Mononuclear cell (primary cell): ENCODE measurements around the gene SMIM44. TPM values are rescaled to one million over a fixed set of nuclear protein-coding genes. Genes with fewer than 3 reads are reported as not detected.

Experiments
- H3K27me3 ChIP-seq: 2 replicates; pipeline ENCODE4 v1.6.0; 2011; ENCODE audit warnings: low read length, control low read depth; ENCODE audit not compliant: insufficient read depth
- H3K4me1 ChIP-seq: 2 replicates; pipeline ENCODE4 v1.5.1; 2011; ENCODE audit warnings: mild to moderate bottlenecking, low read length, control low read depth; ENCODE audit not compliant: insufficient read depth
- H3K4me3 ChIP-seq: 2 replicates; pipeline ENCODE4 v1.5.1; 2011; ENCODE audit warnings: mild to moderate bottlenecking, low read length, moderate library complexity
- H3K9me3 ChIP-seq: 2 replicates; pipeline ENCODE4 v1.5.1; 2011; ENCODE audit warnings: low read depth, mild to moderate bottlenecking, control low read depth, low read length
- total RNA-seq: library from RNA; depleted of rRNA; stranded (reverse); fragments of >200 nt; gene quantifications from one replicate; pipeline ENCODE4 v1.2.3, GENCODE V29; 2012

SMIM44 gene
- total RNA-seq, 1 donor, result not detected

DNA sequence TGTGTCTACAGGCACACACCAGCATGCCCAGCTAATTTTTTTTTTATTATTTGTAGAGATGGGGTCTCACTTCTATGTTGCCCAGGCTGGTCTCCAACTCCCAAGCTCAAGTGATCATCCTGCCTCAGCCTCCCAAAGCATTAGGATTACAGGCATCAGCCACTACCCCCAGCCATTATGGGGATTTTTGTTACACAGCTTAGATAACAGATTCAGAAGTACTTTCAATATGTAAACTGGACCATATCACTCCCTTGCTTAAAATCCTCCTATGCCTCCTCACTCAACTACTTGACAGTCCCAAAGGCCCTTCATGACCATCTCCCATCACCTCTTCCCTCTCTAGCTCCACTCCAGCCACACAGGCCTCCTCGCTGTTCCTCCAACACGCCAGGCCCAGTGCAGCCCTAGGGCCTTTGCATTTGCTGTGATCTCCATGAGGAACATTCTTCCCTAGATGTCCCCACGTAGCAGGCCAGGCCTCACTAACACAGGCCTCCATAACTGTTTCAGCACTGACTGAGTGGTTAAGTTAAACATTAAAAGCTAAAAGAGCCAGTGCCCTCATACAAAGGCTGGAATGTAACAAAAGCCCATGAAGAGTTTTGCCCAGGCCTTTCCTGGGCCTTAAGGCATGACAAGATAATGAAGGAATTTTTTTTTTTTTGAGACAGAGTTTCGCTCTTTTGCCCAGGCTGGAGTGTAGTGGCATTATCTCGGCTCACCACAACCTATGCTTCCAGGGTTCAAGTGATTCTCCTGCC lies 14.7 kb upstream of the SMIM44 start:
- Histone ChIP-seq H3K4me1 (peaks cover 18% of the 10 kb centered on the region), H3K9me3 (no peaks in the 10 kb centered on the region), H3K4me3 (no peak overlapping the region), H3K27me3 (no peaks in the 10 kb centered on the region)

DNA sequence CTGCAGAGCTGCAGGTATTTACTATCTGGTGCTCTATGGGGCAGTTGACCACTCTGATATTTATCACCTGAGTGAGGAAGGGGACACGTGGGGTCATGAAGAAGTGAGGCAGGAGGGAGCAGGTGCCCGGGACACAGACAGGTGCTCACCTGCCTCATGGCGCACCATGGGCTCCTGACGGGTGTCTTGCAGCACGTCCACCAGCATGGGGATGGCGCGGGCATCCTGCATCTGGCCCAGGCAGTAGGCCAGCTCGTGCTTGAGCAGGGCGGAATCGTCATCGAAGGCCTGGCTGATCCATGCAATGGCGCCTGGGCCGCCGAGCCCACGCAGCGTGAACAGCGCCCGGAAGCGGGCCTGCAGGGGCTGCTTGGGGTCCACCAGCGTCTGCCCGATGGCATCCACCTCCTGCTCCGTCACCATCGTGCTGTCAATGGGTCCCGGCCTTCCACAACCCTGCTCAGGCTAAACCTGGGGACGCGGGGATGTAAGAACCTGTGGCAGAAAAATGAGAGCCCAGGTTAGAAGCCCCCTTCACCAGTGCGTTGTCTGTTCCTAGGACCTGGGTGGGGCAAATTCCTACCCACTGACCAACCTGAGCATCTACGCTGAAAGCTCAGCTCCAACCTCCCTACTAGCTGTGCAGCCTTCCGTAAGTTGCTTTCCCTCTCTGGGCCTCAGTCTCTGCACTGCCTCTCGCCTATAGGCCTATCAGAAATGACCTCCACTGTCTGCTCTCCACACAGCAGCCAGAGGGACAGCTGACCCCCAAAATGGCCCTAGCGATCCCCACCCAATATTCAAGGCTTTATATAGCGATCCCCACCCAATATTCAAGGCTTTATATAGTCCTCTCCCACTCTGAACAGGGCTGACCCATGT lies 13.4 kb upstream of the SMIM44 start:
- H3K27me3 ChIP-seq, result no peaks in the 10 kb centered on the region
- H3K9me3 ChIP-seq, result no peaks in the 10 kb centered on the region
- H3K4me1 ChIP-seq, result peaks cover 18% of the 10 kb centered on the region
- H3K4me3 ChIP-seq, result no peak overlapping the region

- Histone ChIP-seq H3K9me3 (no peaks in the 10 kb centered on the region), H3K4me1 (peaks cover 7% of the 10 kb centered on the region), H3K4me3 (no peak overlapping the region), H3K27me3 (no peaks in the 10 kb centered on the region)
These were observed 11.3 kb upstream of the SMIM44 start for GRCh38 chr19:3494559-3494958.

- no peak overlapping the region for H3K4me3 ChIP-seq
- H3K27me3 ChIP-seq, result no peaks in the 10 kb centered on the region
These were observed 10.8 kb upstream of the SMIM44 start for GRCh38 chr19:3494051-3494450.

DNA sequence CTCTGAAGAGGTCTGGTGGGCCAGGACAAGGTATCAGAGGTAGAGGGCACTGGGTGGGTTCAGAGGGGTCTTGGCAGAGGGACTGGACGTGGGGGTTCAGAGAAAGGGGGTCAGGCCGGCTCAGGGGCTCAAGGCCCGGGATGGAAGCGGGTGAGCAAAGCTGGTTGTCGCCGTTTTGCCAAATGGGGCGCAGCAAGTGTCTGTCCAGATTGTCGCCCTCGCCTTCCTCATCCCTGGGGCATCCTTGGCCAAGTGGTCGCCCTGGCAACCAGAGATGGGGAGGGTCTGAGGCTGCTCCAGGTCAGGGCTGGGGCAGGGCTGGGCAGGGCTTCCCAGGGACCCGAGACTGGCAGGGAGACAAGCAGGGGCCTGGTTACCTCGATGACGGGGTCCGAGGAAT lies 10.4 kb upstream of the SMIM44 start:
- Histone ChIP-seq H3K9me3 (no peaks in the 10 kb centered on the region), H3K4me1 (no peaks in the 10 kb centered on the region), H3K4me3 (no peak overlapping the region), H3K27me3 (no peaks in the 10 kb centered on the region)

More at GRCh38 chr19:3494051-3494450, 10.8 kb upstream of the SMIM44 start:
- Histone ChIP-seq H3K9me3 (no peaks in the 10 kb centered on the region), H3K4me1 (peaks cover 1% of the 10 kb centered on the region)

- H3K9me3 ChIP-seq, result no peaks in the 10 kb centered on the region
- no peak overlapping the region for H3K4me3 ChIP-seq
- no peaks in the 10 kb centered on the region for H3K27me3 ChIP-seq
- no peaks in the 10 kb centered on the region for H3K4me1 ChIP-seq
These were observed 9.7 kb upstream of the SMIM44 start for GRCh38 chr19:3492919-3493318.

DNA sequence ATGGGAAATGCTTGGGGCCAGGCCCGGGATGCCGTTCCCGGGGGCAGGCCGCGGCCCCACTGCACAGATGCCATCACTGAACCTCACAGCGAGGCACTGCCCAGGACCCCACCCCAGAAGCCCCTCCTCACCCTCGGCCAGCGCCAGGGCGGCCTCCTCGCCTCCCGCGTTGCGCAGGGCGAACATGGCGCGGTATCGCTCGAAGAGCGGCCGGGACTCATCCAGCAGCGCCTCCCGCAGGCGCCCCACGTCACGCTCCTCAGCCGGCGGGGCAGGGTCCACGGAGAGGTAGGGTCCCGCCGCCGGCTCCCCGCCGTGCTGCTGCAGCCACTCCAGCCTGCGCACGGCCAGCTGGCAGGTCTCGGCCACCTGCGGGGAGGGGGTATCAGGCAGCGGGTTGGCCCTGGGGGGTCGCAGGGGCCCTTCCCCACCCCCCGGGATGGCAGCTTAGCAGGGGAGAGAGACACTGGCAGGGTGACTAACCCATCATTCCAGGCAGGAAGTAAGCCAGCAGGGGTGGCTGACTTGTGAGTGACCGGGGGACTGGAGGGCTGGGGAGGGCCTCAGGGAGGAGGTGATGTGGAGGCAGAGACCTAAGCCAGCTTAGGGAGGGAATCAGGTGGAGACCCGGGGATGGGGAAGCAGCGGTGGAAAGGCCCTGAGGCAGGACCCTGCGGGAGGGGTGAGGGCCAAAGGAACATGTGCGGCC lies 9.0 kb upstream of the SMIM44 start:
- H3K27me3 ChIP-seq, result no peaks in the 10 kb centered on the region
- H3K9me3 ChIP-seq, result no peaks in the 10 kb centered on the region
- no peak overlapping the region for H3K4me3 ChIP-seq
- H3K4me1 ChIP-seq, result no peaks in the 10 kb centered on the region

DNA sequence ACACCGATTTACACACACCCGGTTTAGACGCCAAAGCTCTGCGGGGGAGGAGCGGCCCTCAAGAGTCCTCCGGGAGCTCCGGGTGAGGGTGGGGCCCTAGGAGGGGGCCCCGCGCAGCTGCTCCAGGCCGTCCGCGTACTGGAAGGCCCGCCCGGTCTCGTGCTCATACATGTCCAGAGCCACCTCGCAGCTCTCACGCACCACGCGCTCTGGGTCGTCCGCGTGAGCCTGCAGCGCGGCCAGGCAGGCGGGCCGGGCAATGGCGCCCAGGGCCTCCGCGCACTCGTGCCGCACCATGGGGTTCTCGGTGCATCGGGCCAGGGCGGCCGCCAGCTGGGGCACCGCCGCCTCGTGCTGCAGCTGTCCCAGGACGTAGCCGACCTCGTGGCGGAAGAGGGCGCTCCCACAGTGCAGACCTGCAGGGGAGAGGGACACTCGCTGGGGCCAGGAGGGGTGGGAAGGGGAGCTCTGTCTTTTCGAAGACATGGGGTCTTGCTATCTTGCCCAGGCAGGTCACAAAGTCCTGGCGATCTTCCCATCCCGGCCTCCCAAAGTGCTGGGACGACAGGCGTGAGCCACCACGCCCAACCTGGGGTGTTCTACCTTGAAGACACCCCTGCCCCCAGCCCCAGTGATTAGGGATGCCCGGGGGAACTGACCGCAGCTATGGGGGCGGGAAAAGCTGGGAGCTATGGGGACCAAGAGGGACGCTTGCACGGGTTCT lies 8.3 kb upstream of the SMIM44 start:
- H3K27me3 ChIP-seq, result no peaks in the 10 kb centered on the region
- H3K4me3 ChIP-seq, result no peak overlapping the region
- no peaks in the 10 kb centered on the region for H3K9me3 ChIP-seq
- H3K4me1 ChIP-seq, result no peaks in the 10 kb centered on the region

GRCh38 chr19:3482507-3483225 lies 575 bp downstream of the SMIM44 start:
- H3K4me1 ChIP-seq, result no peaks in the 10 kb centered on the region
- no peaks in the 10 kb centered on the region for H3K9me3 ChIP-seq
- no peak overlapping the region for H3K4me3 ChIP-seq
- H3K27me3 ChIP-seq, result no peaks in the 10 kb centered on the region

DNA sequence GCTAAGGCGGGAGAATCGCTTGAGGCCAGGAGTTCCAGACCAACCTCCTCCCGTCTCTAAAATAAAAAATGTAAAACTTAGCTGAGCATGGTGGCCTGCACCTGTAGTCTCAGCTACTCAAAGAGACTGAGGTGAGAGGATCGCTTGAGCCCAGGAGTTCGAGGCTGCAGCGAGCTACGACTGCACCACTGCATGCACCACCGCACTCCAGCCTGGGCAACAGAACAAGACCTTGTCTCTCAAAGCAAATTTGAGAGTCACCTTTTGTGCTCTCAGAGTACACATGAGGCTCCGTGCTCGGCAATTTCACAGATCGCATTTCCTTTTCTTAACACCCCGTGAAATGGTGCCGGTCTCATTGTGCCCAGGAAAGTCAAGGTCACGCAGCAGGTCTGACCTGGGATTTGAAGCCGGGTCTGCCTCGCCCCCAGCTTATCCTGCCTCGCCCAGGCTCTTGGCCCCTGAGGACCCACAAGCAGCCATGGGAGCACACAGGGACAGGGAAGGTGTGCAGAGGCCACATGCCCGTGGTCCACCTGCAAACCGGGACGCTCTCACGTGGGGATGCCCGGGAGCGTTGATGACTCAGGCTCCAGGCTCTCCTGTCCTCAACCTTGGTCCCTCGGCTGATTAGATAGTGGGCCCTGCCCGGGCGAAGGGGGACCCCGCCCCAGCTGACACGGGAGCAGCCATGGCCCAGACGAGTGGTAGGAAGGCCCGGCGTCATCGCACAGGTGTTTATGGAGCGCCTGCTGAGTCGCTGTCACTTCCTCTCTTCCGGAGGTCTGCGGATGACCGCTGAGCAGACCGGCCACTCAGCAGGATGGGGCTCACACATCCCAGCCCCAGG lies 1.8 kb downstream of the SMIM44 start:
- H3K9me3 ChIP-seq, result no peaks in the 10 kb centered on the region
- no peaks in the 10 kb centered on the region for H3K4me1 ChIP-seq
- no peak overlapping the region for H3K4me3 ChIP-seq

DNA sequence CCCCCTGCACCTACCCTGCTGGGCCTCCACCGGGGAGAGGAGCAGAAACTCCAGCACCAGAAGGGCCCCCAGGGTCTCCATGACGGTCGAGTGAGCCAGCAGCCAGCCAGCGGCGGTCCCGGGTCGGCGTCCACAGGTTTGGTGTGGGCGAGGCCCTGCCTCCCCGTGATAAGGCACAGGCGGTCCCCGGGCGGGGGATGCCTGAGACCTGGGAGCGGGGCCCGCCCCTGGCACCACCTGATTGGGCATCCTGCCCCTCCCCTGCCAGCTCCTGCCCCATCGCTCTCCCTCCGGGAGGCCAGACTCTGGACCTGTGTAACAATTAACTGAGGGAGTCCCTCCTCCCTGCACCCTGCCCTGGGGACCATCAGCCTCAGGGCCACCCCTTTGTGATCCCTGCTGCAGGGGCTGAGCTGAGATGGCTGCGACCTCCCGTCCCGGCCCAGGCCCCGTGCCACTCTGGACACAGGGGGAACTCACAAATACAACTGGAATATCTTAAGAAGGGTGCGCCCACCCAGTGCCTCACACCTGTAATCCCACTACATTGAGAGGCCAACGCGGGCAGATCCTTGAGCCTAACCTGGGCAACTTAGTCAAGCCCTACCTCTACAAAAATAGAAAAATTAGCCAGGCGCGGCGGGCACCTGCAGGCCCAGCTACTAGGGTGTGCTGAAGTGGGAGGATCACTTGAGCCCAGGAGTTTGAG lies 2.7 kb downstream of the SMIM44 start, which contains the start of gene SMIM24:
Gene SMIM24 (minus strand): TSS at position 143 of the 709 bp plus-strand sequence. CDS start 62 bp downstream, at position 81.
- H3K4me3 ChIP-seq, result no peak within 1 kb of the TSS

More for the DNA sequence above, 1.8 kb downstream of the SMIM44 start:
- no peaks in the 10 kb centered on the region for H3K27me3 ChIP-seq

GRCh38 chr19:3479834-3480215 lies 3.4 kb downstream of the SMIM44 start:
- no peak overlapping the region for H3K4me3 ChIP-seq
- no peaks in the 10 kb centered on the region for H3K27me3 ChIP-seq
- no peaks in the 10 kb centered on the region for H3K4me1 ChIP-seq
- no peaks in the 10 kb centered on the region for H3K9me3 ChIP-seq

More for the DNA sequence above, 2.7 kb downstream of the SMIM44 start, which contains the start of gene SMIM24:
- no peaks in the 10 kb centered on the region for H3K9me3 ChIP-seq
- no peaks in the 10 kb centered on the region for H3K27me3 ChIP-seq
- no peaks in the 10 kb centered on the region for H3K4me1 ChIP-seq
